Tibial nerve (tissue), 4 donors: ENCODE data around the gene VIPR2. TPM values are rescaled to one million over a fixed set of nuclear protein-coding genes. Genes with fewer than 3 reads are reported as not detected.

Source experiments
- DNase-seq, 2 donors: peaks; one replicate each; pipeline ENCODE4 v3.0.0-alpha.2; 2019; ENCODE audit warnings: low spot score in 2 of 2
- H3K27ac ChIP-seq, 4 donors: fragments of 200-600 bp; sonication (generic) in 3 of 4; one replicate each; pipeline ENCODE4 v1.5.1; 2017 to 2019; ENCODE audit warnings: mild to moderate bottlenecking in 1 of 4
- H3K27me3 ChIP-seq, 2 donors: fragments of 200-600 bp; sonication (generic) in 1 of 2; one replicate each; pipeline versions ENCODE4 v1.5.1 to v1.6.0; 2017 to 2019
- H3K36me3 ChIP-seq, 3 donors: fragments of 200-600 bp; sonication (generic); one replicate each; pipeline ENCODE4 v1.5.1; 2018 to 2019
- H3K4me1 ChIP-seq, 4 donors: fragments of 200-600 bp; sonication (generic) in 3 of 4; one replicate each; pipeline ENCODE4 v1.5.1; 2017 to 2019
- H3K4me3 ChIP-seq, 4 donors: fragments of 200-600 bp; sonication (generic) in 3 of 4; one replicate each; pipeline ENCODE4 v1.5.1; 2017 to 2019; ENCODE audit warnings: mild to moderate bottlenecking in 1 of 4, moderate library complexity in 1 of 4
- H3K9me3 ChIP-seq, 4 donors: fragments of 200-600 bp; sonication (generic) in 3 of 4; one replicate each; pipeline ENCODE4 v1.5.1; 2017 to 2019
- EP300 ChIP-seq, 2 donors: sonication (generic); formaldehyde crosslinking; IDR thresholded peaks; one replicate each; pipeline ENCODE4 v1.6.1; 2017; ENCODE audit warnings: antibody characterized with exemption in 2 of 2, mild to moderate bottlenecking in 1 of 2
- POLR2A ChIP-seq, 2 donors: fragments of 450-650 bp; IDR thresholded peaks; one replicate each; pipeline ENCODE4 v1.6.1; 2017; ENCODE audit warnings: antibody characterized with exemption in 2 of 2, mild to moderate bottlenecking in 2 of 2, moderate library complexity in 2 of 2
- whole genome bisulfite sequencing, 2 donors: methylation state at CpG; one replicate each; pipeline ENCODE4 v1.1.5; 2018; 5-methylcytosine and 5-hydroxymethylcytosine counted together
- total RNA-seq, 4 donors: library from RNA; depleted of rRNA; stranded (reverse); fragments of >200 nt; gene quantifications; one replicate each; pipeline ENCODE4 v1.1.0, GENCODE V29; 2016
- TF ChIP-seq, protein P1 (sequence below), 5 experiments: fragments of 200-600 bp in 3 of 5; fragments of 450-650 bp in 2 of 5; sonication (generic) in 3 of 5; IDR thresholded peaks; one replicate each; pipeline ENCODE4 v1.5.1; 2016 to 2019; ENCODE audit warnings: antibody characterized with exemption in 5 of 5, mild to moderate bottlenecking in 3 of 5, moderate library complexity in 2 of 5

The VIPR2 gene, protein sequence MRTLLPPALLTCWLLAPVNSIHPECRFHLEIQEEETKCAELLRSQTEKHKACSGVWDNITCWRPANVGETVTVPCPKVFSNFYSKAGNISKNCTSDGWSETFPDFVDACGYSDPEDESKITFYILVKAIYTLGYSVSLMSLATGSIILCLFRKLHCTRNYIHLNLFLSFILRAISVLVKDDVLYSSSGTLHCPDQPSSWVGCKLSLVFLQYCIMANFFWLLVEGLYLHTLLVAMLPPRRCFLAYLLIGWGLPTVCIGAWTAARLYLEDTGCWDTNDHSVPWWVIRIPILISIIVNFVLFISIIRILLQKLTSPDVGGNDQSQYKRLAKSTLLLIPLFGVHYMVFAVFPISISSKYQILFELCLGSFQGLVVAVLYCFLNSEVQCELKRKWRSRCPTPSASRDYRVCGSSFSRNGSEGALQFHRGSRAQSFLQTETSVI
- 1 to 10 TPM in 3 of 4 donors, under 1 TPM in 1; 0.22 to 3.6 (median 2.9) TPM for total RNA-seq

DNA sequence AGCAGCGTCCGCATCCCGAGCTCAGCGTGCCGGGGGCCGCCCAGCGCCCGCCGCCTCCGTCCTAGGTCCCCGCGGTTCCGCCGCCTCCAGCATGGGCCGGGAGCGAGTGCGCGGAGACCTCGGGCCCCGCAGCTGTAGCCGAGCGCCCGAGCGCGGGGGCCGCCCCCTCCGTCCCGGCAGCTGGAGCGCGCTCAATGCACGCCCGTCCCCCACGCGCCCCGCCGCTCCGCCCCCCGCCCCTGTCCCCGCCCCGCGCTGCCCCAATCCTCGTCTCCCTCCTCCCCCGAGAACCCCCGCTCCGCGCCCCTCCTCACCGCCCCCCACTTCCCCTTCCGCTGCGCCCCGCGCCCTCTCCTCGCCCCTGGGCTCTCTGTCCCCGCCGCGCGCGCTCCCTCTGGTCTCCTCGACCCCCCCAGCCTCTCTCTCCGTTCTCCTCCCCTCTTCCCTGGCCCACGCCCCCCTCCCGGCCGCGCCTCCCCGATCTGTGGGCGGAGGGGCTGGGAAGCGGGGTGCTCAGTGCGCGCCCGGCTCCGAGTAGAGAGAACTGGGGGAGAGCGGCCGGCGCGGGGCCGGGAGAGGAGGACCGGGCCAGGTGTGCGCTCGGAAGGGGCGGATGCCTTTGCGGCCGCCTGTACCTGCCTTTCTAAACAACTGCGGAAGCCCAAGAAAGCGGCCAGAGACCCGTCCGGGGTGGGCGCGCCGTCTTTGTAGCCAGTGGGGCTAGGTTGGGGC is at the start of gene VIPR2:
Gene VIPR2 (minus strand): TSS at position 110 of the 732 bp plus-strand sequence. CDS start 96 bp downstream, at position 14.
- DNase-seq: no peak

DNA sequence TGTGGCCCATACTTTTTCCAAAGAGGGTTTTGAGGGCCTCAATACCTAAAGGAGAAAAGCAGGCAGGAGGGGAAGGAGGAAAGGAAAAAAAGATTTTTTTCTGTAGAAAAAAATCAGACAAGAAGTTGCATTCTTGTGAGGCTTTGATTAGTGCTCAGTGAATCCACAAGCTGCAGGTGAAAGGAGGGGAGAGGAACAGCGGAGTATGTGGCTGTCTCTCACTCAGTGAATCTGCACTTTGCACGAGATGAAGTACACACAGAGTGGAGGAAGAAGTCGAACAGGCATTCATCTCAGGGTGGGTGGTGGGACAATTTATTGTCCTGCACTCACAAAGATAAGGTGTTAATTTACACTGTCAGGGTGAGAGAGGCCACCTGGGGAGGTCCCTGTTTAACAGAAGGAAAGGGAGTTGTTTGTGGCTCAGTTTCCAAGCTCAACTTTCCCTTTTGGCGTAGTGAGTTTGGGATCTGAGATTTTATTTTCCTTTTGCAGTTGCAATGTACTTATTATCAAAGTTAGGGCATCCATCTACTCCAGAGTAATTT is 49.0 kb upstream of the VIPR2 start:
- no peak overlapping the region for H3K4me3 ChIP-seq
- 56 to 65% methylated on average over 4 of the region's 4 CpGs for WGBS, 2 donors
- TF ChIP-seq EP300 (IDR thresholded peaks at IDR 0.05): no peak
- TF ChIP-seq, protein P1, sequence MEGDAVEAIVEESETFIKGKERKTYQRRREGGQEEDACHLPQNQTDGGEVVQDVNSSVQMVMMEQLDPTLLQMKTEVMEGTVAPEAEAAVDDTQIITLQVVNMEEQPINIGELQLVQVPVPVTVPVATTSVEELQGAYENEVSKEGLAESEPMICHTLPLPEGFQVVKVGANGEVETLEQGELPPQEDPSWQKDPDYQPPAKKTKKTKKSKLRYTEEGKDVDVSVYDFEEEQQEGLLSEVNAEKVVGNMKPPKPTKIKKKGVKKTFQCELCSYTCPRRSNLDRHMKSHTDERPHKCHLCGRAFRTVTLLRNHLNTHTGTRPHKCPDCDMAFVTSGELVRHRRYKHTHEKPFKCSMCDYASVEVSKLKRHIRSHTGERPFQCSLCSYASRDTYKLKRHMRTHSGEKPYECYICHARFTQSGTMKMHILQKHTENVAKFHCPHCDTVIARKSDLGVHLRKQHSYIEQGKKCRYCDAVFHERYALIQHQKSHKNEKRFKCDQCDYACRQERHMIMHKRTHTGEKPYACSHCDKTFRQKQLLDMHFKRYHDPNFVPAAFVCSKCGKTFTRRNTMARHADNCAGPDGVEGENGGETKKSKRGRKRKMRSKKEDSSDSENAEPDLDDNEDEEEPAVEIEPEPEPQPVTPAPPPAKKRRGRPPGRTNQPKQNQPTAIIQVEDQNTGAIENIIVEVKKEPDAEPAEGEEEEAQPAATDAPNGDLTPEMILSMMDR (IDR thresholded peaks at IDR 0.05): no peak
- TF ChIP-seq POLR2A (IDR thresholded peaks at IDR 0.05): no peak
- H3K9me3 ChIP-seq: no peaks in the 10 kb centered on the region
- H3K27me3 ChIP-seq: no peaks in the 10 kb centered on the region
- no peak overlapping the region for H3K27ac ChIP-seq
- no peak for DNase-seq
- H3K4me1 ChIP-seq: no peaks in the 10 kb centered on the region
- no peaks in the 10 kb centered on the region for H3K36me3 ChIP-seq

More for the DNA sequence above, at the start of gene VIPR2:
- no peaks in the 10 kb centered on the region for H3K9me3 ChIP-seq
- H3K27ac ChIP-seq: peak within 1 kb of the TSS in 1 of 4 donors; percentile 57
- WGBS, 2 donors: 1 to 2% methylated on average over 18 to 49 of the region's 88 CpGs
- TF ChIP-seq POLR2A (IDR thresholded peaks at IDR 0.05) (no peak), EP300 (IDR thresholded peaks at IDR 0.05) (no peak)
- TF ChIP-seq, protein P1 (IDR thresholded peaks at IDR 0.05): no peak
- H3K27me3 ChIP-seq: peaks cover 0 to 46% of the 10 kb centered on the region in 2 donors
- peaks cover 0 to 26% (median 2%) of the 10 kb centered on the region in 4 donors for H3K4me1 ChIP-seq
- H3K4me3 ChIP-seq: peak within 1 kb of the TSS; percentile 25 to 63 (median 38)
- H3K36me3 ChIP-seq: no peaks in the 10 kb centered on the region

DNA sequence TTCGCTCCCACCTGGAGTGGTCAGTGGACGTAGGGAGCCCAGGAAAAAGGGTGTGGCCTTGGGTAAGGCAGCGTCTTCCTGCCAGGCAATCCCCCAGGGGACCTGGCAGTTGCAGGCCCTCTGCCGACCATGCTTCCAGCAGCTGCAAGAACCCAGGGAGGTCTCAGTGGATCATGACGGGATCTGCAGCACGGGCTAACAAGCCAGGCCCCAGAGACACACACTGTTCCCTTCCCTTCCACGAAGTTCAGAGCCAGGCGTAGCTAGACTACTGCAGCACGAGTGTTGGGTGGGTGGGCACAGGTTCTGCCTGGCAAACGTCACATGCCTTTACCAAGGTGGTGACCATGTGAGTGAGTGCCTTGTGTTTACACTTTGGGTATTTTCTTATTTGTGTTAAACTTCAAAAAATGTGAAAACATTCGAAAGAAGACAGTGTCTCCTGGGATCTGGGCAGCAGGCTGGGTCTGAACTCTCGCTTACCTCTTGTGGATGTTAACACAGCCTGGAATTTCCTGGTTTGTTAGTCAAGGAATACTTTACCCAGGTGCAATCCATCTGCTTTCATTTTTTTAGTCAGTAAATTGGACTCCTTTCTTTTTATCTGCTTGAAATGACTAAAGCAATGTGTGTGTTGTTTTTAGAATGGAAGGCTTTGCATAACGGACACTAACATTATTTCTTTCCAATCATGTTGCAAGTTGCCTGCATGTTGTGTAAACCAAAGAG is 48.2 kb upstream of the VIPR2 start:
- H3K4me3 ChIP-seq: no peak overlapping the region
- WGBS, 2 donors: 55 to 63% methylated on average over 12 to 13 of the region's 13 CpGs
- DNase-seq: no peak
- TF ChIP-seq POLR2A (IDR thresholded peaks at IDR 0.05) (no peak), EP300 (IDR thresholded peaks at IDR 0.05) (no peak)
- TF ChIP-seq, protein P1 (IDR thresholded peaks at IDR 0.05): no peak
- no peak overlapping the region for H3K27ac ChIP-seq
- H3K36me3 ChIP-seq: no peaks in the 10 kb centered on the region
- peaks cover 0 to 7% (median 2%) of the 10 kb centered on the region in 4 donors for H3K9me3 ChIP-seq
- H3K27me3 ChIP-seq: no peaks in the 10 kb centered on the region
- no peaks in the 10 kb centered on the region for H3K4me1 ChIP-seq

DNA sequence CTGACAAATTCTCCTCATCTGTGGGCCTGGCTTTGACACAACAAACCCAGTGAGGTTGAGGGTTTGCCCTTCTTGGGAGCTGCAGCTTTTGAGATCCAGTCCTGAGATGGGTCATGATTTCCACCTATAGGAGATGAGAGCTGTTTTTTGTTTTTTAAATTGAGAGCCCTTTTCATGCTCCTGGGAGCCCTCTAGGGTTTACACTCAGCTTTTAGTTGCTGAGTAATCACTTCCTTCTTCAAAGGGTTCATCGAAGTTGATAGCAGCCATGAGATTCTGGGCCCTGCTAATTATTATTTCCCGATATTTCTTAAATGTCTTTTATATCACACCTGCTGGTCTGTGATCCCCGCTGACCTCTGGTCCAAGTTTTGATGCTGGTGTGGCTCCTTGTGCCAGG is 47.3 kb upstream of the VIPR2 start:
- Histone ChIP-seq H3K4me1 (no peaks in the 10 kb centered on the region), H3K4me3 (no peak overlapping the region), H3K36me3 (no peaks in the 10 kb centered on the region), H3K9me3 (peaks cover 0 to 9% (median 3%) of the 10 kb centered on the region in 4 donors), H3K27ac (no peak overlapping the region), H3K27me3 (no peaks in the 10 kb centered on the region)
- no peak for TF ChIP-seq EP300 (IDR thresholded peaks at IDR 0.05)
- TF ChIP-seq, protein P1 (IDR thresholded peaks at IDR 0.05): no peak
- TF ChIP-seq POLR2A (IDR thresholded peaks at IDR 0.05): no peak
- no peak for DNase-seq
- WGBS, 2 donors: 67 to 77% methylated on average over 3 of the region's 3 CpGs
